ENCODE results near the gene UBFD1.

UBFD1 gene

GRCh38 chr16:23530062-23530461 lies 27.5 kb upstream of the UBFD1 start:
- Histone ChIP-seq H3K27me3 (ENCODE audit: insufficient read depth, low read length) (no peaks in the 10 kb centered on the region), H3K79me2 (ENCODE audit: insufficient read depth, low read length) (no peaks in the 10 kb centered on the region), H3K4me3 (ENCODE audit: low read depth, low read length, poor library complexity, severe bottlenecking) (no peak overlapping the region), H3F3A (ENCODE audit: insufficient read depth, low read length) (no peaks in the 10 kb centered on the region), H3K36me3 (ENCODE audit: insufficient read depth, low read length) (peaks cover 71% of the 10 kb centered on the region), H3K9me3 (ENCODE audit: low read length) (no peaks in the 10 kb centered on the region), H4K20me1 (ENCODE audit: insufficient read depth, low read length) (no peaks in the 10 kb centered on the region), H3K27ac (ENCODE audit: low read depth, low read length, poor library complexity, severe bottlenecking) (no peak overlapping the region), H2AFZ (ENCODE audit: low read length) (no peak overlapping the region), H3K4me1 (ENCODE audit: insufficient read depth, low read length, severe bottlenecking) (no peaks in the 10 kb centered on the region), H3K9me2 (ENCODE audit: low read depth, low read length) (no peaks in the 10 kb centered on the region), H3K4me2 (ENCODE audit: low read length) (no peak overlapping the region), H3K9ac (ENCODE audit: low read length) (no peak overlapping the region)
- TF ChIP-seq CTCF (IDR thresholded peaks at IDR 0.05; ENCODE audit: low read length) (no peak), EZH2 (IDR thresholded peaks at IDR 0.05; ENCODE audit: borderline replicate concordance, low read length) (no peak)

- Histone ChIP-seq H3K9me3 (ENCODE audit: low read length) (no peaks in the 10 kb centered on the region), H3K79me2 (ENCODE audit: insufficient read depth, low read length) (no peaks in the 10 kb centered on the region), H3K9ac (ENCODE audit: low read length) (no peak overlapping the region), H3K36me3 (ENCODE audit: insufficient read depth, low read length) (peaks cover 83% of the 10 kb centered on the region), H3K27ac (ENCODE audit: low read depth, low read length, poor library complexity, severe bottlenecking) (no peak overlapping the region), H3K9me2 (ENCODE audit: low read depth, low read length) (no peaks in the 10 kb centered on the region), H2AFZ (ENCODE audit: low read length) (no peak overlapping the region), H4K20me1 (ENCODE audit: insufficient read depth, low read length) (no peaks in the 10 kb centered on the region), H3F3A (ENCODE audit: insufficient read depth, low read length) (no peaks in the 10 kb centered on the region), H3K4me2 (ENCODE audit: low read length) (no peak overlapping the region), H3K4me3 (ENCODE audit: low read depth, low read length, poor library complexity, severe bottlenecking) (no peak overlapping the region), H3K27me3 (ENCODE audit: insufficient read depth, low read length) (no peaks in the 10 kb centered on the region), H3K4me1 (ENCODE audit: insufficient read depth, low read length, severe bottlenecking) (no peaks in the 10 kb centered on the region)
- TF ChIP-seq EZH2 (IDR thresholded peaks at IDR 0.05; ENCODE audit: borderline replicate concordance, low read length) = no peak
- no peak for TF ChIP-seq CTCF (IDR thresholded peaks at IDR 0.05; ENCODE audit: low read length)
These were observed 25.1 kb upstream of the UBFD1 start for GRCh38 chr16:23532448-23532847.

GRCh38 chr16:23534868-23535860 lies 22.4 kb upstream of the UBFD1 start:
- Histone ChIP-seq H3F3A (ENCODE audit: insufficient read depth, low read length) (no peaks in the 10 kb centered on the region), H3K4me2 (ENCODE audit: low read length) (no peak overlapping the region), H3K36me3 (ENCODE audit: insufficient read depth, low read length) (peaks cover 82% of the 10 kb centered on the region), H3K4me1 (ENCODE audit: insufficient read depth, low read length, severe bottlenecking) (no peaks in the 10 kb centered on the region), H3K9me3 (ENCODE audit: low read length) (no peaks in the 10 kb centered on the region), H3K9me2 (ENCODE audit: low read depth, low read length) (no peaks in the 10 kb centered on the region), H2AFZ (ENCODE audit: low read length) (no peak overlapping the region), H3K79me2 (ENCODE audit: insufficient read depth, low read length) (no peaks in the 10 kb centered on the region), H3K27me3 (ENCODE audit: insufficient read depth, low read length) (no peaks in the 10 kb centered on the region), H3K27ac (ENCODE audit: low read depth, low read length, poor library complexity, severe bottlenecking) (no peak overlapping the region), H3K9ac (ENCODE audit: low read length) (no peak overlapping the region), H4K20me1 (ENCODE audit: insufficient read depth, low read length) (no peaks in the 10 kb centered on the region), H3K4me3 (ENCODE audit: low read depth, low read length, poor library complexity, severe bottlenecking) (no peak overlapping the region)
- TF ChIP-seq EZH2 (IDR thresholded peaks at IDR 0.05; ENCODE audit: borderline replicate concordance, low read length) (no peak), CTCF (IDR thresholded peaks at IDR 0.05; ENCODE audit: low read length) (no peak)

Data from OCI-LY1 (cell line).